ENCODE measurements around the gene CSK.

CSK gene

DNA sequence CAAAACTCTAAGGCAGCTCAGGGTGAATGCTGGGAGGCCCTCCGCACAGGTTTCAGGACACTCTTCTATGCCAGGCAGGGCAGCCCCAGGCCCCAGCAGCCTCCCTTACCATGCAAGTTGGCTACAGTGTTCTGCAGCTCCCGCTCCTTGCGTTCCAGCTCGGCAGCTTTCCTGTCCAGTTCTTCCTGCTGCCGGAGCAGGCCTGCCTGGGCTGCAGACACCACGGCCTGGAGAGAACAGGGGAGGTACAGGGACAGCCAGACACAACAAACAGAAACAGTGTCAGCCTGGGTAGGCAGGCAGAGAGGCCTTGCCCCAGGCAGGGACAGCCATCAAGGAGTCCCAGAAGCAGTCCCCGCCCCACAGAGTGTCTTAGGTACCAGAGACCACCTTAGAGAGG, 70.1 kb downstream of the CSK start:
- Mint-ChIP-seq H3K9me3 (no peaks in the 10 kb centered on the region), H3K27me3 (ENCODE audit: low read depth) (no peaks in the 10 kb centered on the region), H3K36me3 (ENCODE audit: low read depth) (peaks cover 47% of the 10 kb centered on the region), H3K4me3 (no peak overlapping the region), H3K4me1 (ENCODE audit: low read depth) (peaks cover 13% of the 10 kb centered on the region), H3K27ac (no peak overlapping the region)
- DNase-seq (ENCODE audit: low spot score): no peak

Measured in T-helper 2 cell treated with Interferon-gamma antibody and Interleukin-4, amounts not matched to agents 5 μg/mL and 100 μg/mL, for 36 hours (primary cell).